Activated T-cell treated with anti-CD3 and anti-CD28 coated beads, Interleukin-2, amount 50 U/mL, for 1 hour (primary cell): ENCODE measurements around the gene TAF5L.
"Not testable (repeated sequence)": the region's sequence is repeated elsewhere in the genome, so short reads cannot be mapped to it uniquely, and the experiment has no call there.

Experiments used
- DNase-seq: peaks from one replicate; pipeline ENCODE4 v3.0.0-alpha.2; 2020

The TAF5L gene

GRCh38 chr1:229600229-229600628 is 25.7 kb downstream of the TAF5L start:
- no peak for DNase-seq

GRCh38 chr1:229599218-229599954 is 26.5 kb downstream of the TAF5L start:
- DNase-seq = no peak

GRCh38 chr1:229597877-229598276 is 28.0 kb downstream of the TAF5L start:
- no peak for DNase-seq

- DNase-seq = no peak
Observed at GRCh38 chr1:229596925-229597699, 28.8 kb downstream of the TAF5L start.

GRCh38 chr1:229595876-229596275 is 30.0 kb downstream of the TAF5L start:
- not testable (repeated sequence) for DNase-seq

- no peak for DNase-seq
Observed at GRCh38 chr1:229594227-229595008, 31.5 kb downstream of the TAF5L start.

- DNase-seq = no peak
Observed at GRCh38 chr1:229593800-229594199, 32.1 kb downstream of the TAF5L start.

GRCh38 chr1:229590119-229590518 is 35.8 kb downstream of the TAF5L start:
- no peak for DNase-seq

- no peak for DNase-seq
Observed at GRCh38 chr1:229585338-229585737, 40.6 kb downstream of the TAF5L start.

- DNase-seq = no peak
Observed at GRCh38 chr1:229582715-229583114, 43.2 kb downstream of the TAF5L start.

- DNase-seq = no peak
Observed at GRCh38 chr1:229582011-229582694, 43.8 kb downstream of the TAF5L start.

- no peak for DNase-seq
Observed at GRCh38 chr1:229581485-229581884, 44.4 kb downstream of the TAF5L start.

- DNase-seq = no peak
Observed at GRCh38 chr1:229579059-229579673, 46.8 kb downstream of the TAF5L start.

GRCh38 chr1:229578168-229579058 is 47.5 kb downstream of the TAF5L start:
- DNase-seq = no peak

- no peak for DNase-seq
Observed at GRCh38 chr1:229574679-229575442, 51.1 kb downstream of the TAF5L start.

GRCh38 chr1:229572286-229572685 is 53.6 kb downstream of the TAF5L start:
- no peak for DNase-seq

GRCh38 chr1:229570891-229571516 is 54.9 kb downstream of the TAF5L start:
- no peak for DNase-seq

GRCh38 chr1:229570305-229570704 is 55.6 kb downstream of the TAF5L start:
- DNase-seq = no peak

- DNase-seq = no peak
Observed at GRCh38 chr1:229567109-229567868, 58.6 kb downstream of the TAF5L start.
